Measurements from ENCODE around the gene MTHFS.

MTHFS gene

GRCh38 chr15:79832367-79833120 lies 64.3 kb downstream of the MTHFS start:
- no peaks in the 10 kb centered on the region for H3K27me3 ChIP-seq (ENCODE audit: control insufficient read depth, insufficient read depth, low read length)
- H3K4me1 ChIP-seq (ENCODE audit: control insufficient read depth, low read depth, low read length) = no peaks in the 10 kb centered on the region
- H3K4me3 ChIP-seq (ENCODE audit: low read length) = no peak overlapping the region
- H3K27ac ChIP-seq (ENCODE audit: low read length) = no peak overlapping the region
- H3K9ac ChIP-seq (ENCODE audit: low read length) = no peak overlapping the region
- no peaks in the 10 kb centered on the region for H3K36me3 ChIP-seq (ENCODE audit: control insufficient read depth, low read depth, low read length)
- H3K9me3 ChIP-seq (ENCODE audit: control insufficient read depth, low read depth, low read length) = no peaks in the 10 kb centered on the region

- Histone ChIP-seq H3K36me3 (ENCODE audit: control insufficient read depth, low read depth, low read length) (no peaks in the 10 kb centered on the region), H3K9me3 (ENCODE audit: control insufficient read depth, low read depth, low read length) (no peaks in the 10 kb centered on the region), H3K27ac (ENCODE audit: low read length) (no peak overlapping the region), H3K4me1 (ENCODE audit: control insufficient read depth, low read depth, low read length) (no peaks in the 10 kb centered on the region), H3K27me3 (ENCODE audit: control insufficient read depth, insufficient read depth, low read length) (no peaks in the 10 kb centered on the region), H3K9ac (ENCODE audit: low read length) (no peak overlapping the region), H3K4me3 (ENCODE audit: low read length) (no peak overlapping the region)
Observed at GRCh38 chr15:79831604-79832003, 65.2 kb downstream of the MTHFS start.

- no peak overlapping the region for H3K9ac ChIP-seq (ENCODE audit: low read length)
- H3K4me1 ChIP-seq (ENCODE audit: control insufficient read depth, low read depth, low read length) = no peaks in the 10 kb centered on the region
- no peaks in the 10 kb centered on the region for H3K9me3 ChIP-seq (ENCODE audit: control insufficient read depth, low read depth, low read length)
- H3K27me3 ChIP-seq (ENCODE audit: control insufficient read depth, insufficient read depth, low read length) = no peaks in the 10 kb centered on the region
- H3K36me3 ChIP-seq (ENCODE audit: control insufficient read depth, low read depth, low read length) = no peaks in the 10 kb centered on the region
- no peak overlapping the region for H3K27ac ChIP-seq (ENCODE audit: low read length)
- no peak overlapping the region for H3K4me3 ChIP-seq (ENCODE audit: low read length)
Observed at GRCh38 chr15:79829950-79830349, 66.9 kb downstream of the MTHFS start.

DNA sequence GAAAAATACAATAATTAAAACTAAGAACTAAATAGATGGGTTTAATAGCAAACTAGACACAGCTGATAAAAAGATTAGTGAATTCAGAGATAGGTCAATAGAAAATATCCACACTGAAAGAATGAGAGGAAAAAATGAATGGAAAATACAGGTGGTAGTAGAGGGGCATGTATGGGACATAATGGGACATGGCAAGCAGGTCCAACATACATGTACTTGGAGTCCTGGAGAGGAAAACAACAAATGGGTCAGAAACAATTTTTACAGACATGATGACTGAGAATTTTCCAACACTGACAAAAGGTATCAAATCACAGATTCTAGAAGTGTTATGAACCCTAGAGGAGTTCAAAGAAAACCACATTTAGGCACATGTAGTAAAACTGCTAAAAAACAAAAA lies 68.4 kb downstream of the MTHFS start:
- Histone ChIP-seq H3K27me3 (ENCODE audit: control insufficient read depth, insufficient read depth, low read length) (no peaks in the 10 kb centered on the region), H3K4me3 (ENCODE audit: low read length) (no peak overlapping the region), H3K9ac (ENCODE audit: low read length) (no peak overlapping the region), H3K4me1 (ENCODE audit: control insufficient read depth, low read depth, low read length) (no peaks in the 10 kb centered on the region), H3K27ac (ENCODE audit: low read length) (no peak overlapping the region), H3K36me3 (ENCODE audit: control insufficient read depth, low read depth, low read length) (no peaks in the 10 kb centered on the region), H3K9me3 (ENCODE audit: control insufficient read depth, low read depth, low read length) (no peaks in the 10 kb centered on the region)

GRCh38 chr15:79826800-79827199 lies 70.0 kb downstream of the MTHFS start:
- Histone ChIP-seq H3K36me3 (ENCODE audit: control insufficient read depth, low read depth, low read length) (no peaks in the 10 kb centered on the region), H3K4me3 (ENCODE audit: low read length) (no peak overlapping the region), H3K27ac (ENCODE audit: low read length) (no peak overlapping the region), H3K9ac (ENCODE audit: low read length) (no peak overlapping the region), H3K27me3 (ENCODE audit: control insufficient read depth, insufficient read depth, low read length) (no peaks in the 10 kb centered on the region), H3K9me3 (ENCODE audit: control insufficient read depth, low read depth, low read length) (no peaks in the 10 kb centered on the region), H3K4me1 (ENCODE audit: control insufficient read depth, low read depth, low read length) (no peaks in the 10 kb centered on the region)

GRCh38 chr15:79824136-79824701 lies 72.6 kb downstream of the MTHFS start:
- H3K4me1 ChIP-seq (ENCODE audit: control insufficient read depth, low read depth, low read length) = no peaks in the 10 kb centered on the region
- peaks cover 8% of the 10 kb centered on the region for H3K9me3 ChIP-seq (ENCODE audit: control insufficient read depth, low read depth, low read length)
- H3K27me3 ChIP-seq (ENCODE audit: control insufficient read depth, insufficient read depth, low read length) = no peaks in the 10 kb centered on the region
- no peak overlapping the region for H3K27ac ChIP-seq (ENCODE audit: low read length)
- H3K9ac ChIP-seq (ENCODE audit: low read length) = no peak overlapping the region
- no peak overlapping the region for H3K4me3 ChIP-seq (ENCODE audit: low read length)
- H3K36me3 ChIP-seq (ENCODE audit: control insufficient read depth, low read depth, low read length) = no peaks in the 10 kb centered on the region

DNA sequence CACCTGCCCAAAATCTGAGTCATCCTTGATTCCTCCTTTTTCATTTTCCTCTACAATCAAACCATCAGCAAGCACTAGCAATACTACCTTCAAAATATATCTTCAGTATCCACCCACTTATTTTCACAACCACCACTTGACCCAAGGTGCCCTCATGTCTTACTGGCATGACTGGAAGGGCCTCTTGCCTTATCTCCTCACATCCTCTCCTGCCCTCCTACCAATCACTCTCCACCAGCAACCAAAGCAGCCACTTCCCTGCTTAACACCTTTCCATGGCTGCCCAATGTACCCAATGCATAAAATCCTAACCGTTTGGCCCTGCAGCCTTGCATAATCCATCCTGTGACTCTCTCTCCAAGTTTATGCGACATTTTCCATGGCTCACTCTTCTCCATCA lies 76.0 kb downstream of the MTHFS start:
- no peaks in the 10 kb centered on the region for H3K27me3 ChIP-seq (ENCODE audit: control insufficient read depth, insufficient read depth, low read length)
- H3K9ac ChIP-seq (ENCODE audit: low read length) = no peak overlapping the region
- H3K4me1 ChIP-seq (ENCODE audit: control insufficient read depth, low read depth, low read length) = peaks cover 3% of the 10 kb centered on the region

DNA sequence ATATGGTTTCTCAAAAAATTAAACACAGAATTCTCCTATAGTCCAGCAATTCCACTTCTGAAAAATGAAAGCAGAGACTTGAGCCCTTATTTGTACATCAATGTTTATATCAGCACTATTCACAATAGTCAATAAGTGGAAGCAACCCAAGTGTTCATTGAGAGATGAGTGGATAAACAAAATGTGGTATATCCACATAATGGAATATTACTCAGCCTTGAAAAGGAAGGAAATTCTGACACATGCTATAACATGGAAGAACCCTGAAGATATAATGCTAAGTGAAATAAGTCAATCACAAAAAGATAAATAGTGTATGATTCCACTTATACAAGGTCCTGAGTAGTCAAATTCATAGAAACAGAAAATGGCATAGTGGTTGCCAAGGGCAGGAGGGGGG lies 76.6 kb downstream of the MTHFS start:
- Histone ChIP-seq H3K9me3 (ENCODE audit: control insufficient read depth, low read depth, low read length) (peaks cover 8% of the 10 kb centered on the region), H3K9ac (ENCODE audit: low read length) (no peak overlapping the region), H3K36me3 (ENCODE audit: control insufficient read depth, low read depth, low read length) (no peaks in the 10 kb centered on the region), H3K27me3 (ENCODE audit: control insufficient read depth, insufficient read depth, low read length) (no peaks in the 10 kb centered on the region), H3K4me1 (ENCODE audit: control insufficient read depth, low read depth, low read length) (peaks cover 3% of the 10 kb centered on the region), H3K27ac (ENCODE audit: low read length) (no peak overlapping the region), H3K4me3 (ENCODE audit: low read length) (no peak overlapping the region)

More for the DNA sequence above, 76.0 kb downstream of the MTHFS start:
- Histone ChIP-seq H3K4me3 (ENCODE audit: low read length) (no peak overlapping the region), H3K9me3 (ENCODE audit: control insufficient read depth, low read depth, low read length) (peaks cover 8% of the 10 kb centered on the region), H3K27ac (ENCODE audit: low read length) (no peak overlapping the region), H3K36me3 (ENCODE audit: control insufficient read depth, low read depth, low read length) (no peaks in the 10 kb centered on the region)

GRCh38 chr15:79816571-79816970 lies 80.2 kb downstream of the MTHFS start:
- Histone ChIP-seq H3K27ac (ENCODE audit: low read length) (no peak overlapping the region), H3K9ac (ENCODE audit: low read length) (no peak overlapping the region)

DNA sequence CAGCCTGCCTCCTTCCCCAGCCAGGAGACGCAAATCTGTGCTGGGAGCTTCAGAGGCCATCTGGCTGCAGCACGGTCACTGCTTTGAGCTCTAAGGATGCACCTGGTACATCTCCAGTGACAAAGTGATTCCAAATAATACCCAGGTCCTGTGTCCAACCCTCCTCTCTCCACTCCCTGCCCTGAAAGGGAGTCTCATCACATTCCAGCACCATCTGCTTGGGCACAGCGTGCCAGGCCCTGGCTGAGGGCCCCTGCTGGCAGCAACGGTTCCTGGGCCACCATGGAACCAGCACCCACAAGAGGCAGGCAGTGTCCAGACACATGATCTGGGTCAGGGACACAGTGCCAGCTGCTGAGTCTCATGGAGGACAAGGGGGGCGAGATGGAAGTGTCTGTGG lies 81.3 kb downstream of the MTHFS start:
- H3K36me3 ChIP-seq (ENCODE audit: control insufficient read depth, low read depth, low read length) = no peaks in the 10 kb centered on the region
- H3K27me3 ChIP-seq (ENCODE audit: control insufficient read depth, insufficient read depth, low read length) = no peaks in the 10 kb centered on the region
- H3K4me3 ChIP-seq (ENCODE audit: low read length) = no peak overlapping the region
- peaks cover 3% of the 10 kb centered on the region for H3K4me1 ChIP-seq (ENCODE audit: control insufficient read depth, low read depth, low read length)
- no peak overlapping the region for H3K27ac ChIP-seq (ENCODE audit: low read length)
- H3K9ac ChIP-seq (ENCODE audit: low read length) = no peak overlapping the region
- H3K9me3 ChIP-seq (ENCODE audit: control insufficient read depth, low read depth, low read length) = peaks cover 5% of the 10 kb centered on the region

More at GRCh38 chr15:79816571-79816970, 80.2 kb downstream of the MTHFS start:
- no peak overlapping the region for H3K4me3 ChIP-seq (ENCODE audit: low read length)
- no peaks in the 10 kb centered on the region for H3K36me3 ChIP-seq (ENCODE audit: control insufficient read depth, low read depth, low read length)
- H3K9me3 ChIP-seq (ENCODE audit: control insufficient read depth, low read depth, low read length) = peaks cover 8% of the 10 kb centered on the region
- no peaks in the 10 kb centered on the region for H3K27me3 ChIP-seq (ENCODE audit: control insufficient read depth, insufficient read depth, low read length)
- H3K4me1 ChIP-seq (ENCODE audit: control insufficient read depth, low read depth, low read length) = peaks cover 3% of the 10 kb centered on the region

DNA sequence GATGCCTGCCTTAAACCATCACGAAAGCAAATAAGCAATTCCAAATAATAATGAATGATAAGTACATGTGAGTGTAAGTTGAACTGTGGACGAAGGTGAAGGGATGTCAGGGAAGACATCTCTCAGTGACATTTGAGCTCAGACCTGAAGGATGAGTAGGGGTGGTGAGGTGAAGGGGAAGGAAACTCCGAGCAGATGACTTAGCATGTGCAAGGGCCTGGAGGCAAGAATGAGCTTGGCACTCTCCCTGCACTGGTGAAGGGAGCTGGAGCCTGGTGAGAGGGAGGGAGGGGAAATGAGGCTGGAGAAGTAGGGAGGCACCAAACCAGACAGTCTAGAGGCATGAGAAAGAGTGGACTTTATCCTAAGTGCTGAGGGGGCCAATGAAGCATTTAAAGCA lies 84.3 kb downstream of the MTHFS start:
- Histone ChIP-seq H3K36me3 (ENCODE audit: control insufficient read depth, low read depth, low read length) (no peaks in the 10 kb centered on the region), H3K4me1 (ENCODE audit: control insufficient read depth, low read depth, low read length) (peaks cover 3% of the 10 kb centered on the region), H3K27me3 (ENCODE audit: control insufficient read depth, insufficient read depth, low read length) (no peaks in the 10 kb centered on the region), H3K4me3 (ENCODE audit: low read length) (no peak overlapping the region), H3K27ac (ENCODE audit: low read length) (no peak overlapping the region), H3K9me3 (ENCODE audit: control insufficient read depth, low read depth, low read length) (no peaks in the 10 kb centered on the region), H3K9ac (ENCODE audit: low read length) (no peak overlapping the region)
